GM19351 (cell line): Measurements from ENCODE around the gene C2orf49.

Experiments
- ATAC-seq: cut with Tn5 transposase; IDR thresholded peaks from one replicate; pipeline ENCODE4 v1.9.1; 2021; ENCODE audit warnings: mild to moderate bottlenecking, moderate library complexity; ENCODE audit not compliant: unreplicated experiment

The C2orf49 gene

DNA sequence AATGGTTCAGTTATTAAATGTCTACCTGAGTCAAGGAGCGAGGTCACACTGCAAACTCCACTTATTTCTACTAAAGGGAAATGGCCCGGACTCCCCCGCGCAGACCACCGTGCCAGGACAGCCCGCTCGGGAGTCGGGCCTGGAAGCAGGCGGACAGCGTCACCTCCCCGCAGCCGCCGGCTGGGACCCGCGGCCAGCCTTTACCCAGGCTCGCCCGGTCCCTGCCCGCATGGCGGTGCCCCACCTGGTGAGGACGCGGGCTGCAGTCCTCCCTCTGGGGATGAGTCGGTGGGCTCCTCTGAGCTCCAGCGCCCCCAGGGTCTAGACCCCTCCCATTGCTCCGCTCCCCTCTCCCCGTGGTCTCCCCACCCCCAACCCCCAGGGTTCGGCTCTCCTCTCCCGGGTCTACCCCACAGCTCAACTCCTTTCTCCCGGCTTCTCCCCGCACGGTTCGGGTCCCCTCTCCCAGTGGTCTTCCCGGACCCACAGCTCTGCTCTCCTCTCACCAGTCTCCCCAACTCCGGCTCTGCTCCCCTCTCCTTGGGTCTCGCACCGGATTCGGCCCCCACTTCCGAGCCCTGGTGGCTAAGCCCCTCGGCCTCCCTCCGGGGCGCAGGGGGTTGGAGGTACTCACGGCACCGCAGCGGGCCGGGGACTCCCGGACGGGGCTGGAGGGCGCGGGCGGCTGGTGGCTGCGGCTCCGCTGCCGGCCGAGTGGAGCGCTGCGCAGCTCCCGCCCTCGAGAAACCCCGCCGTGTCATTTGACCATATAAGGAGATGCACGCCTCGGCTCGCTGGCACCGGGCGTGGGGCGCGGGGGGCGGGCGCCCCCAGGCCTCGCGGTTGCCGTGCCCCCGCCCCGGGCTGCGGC lies 61.2 kb downstream of the C2orf49 start, which contains the start of gene FHL2:
Gene FHL2 (minus strand): TSS at position 716 of the 871 bp plus-strand sequence. CDS start 12,535 bp downstream, outside the sequence.
- peak; percentile 100 for ATAC-seq
